ENCODE measurements around the gene ZFY.

DNA sequence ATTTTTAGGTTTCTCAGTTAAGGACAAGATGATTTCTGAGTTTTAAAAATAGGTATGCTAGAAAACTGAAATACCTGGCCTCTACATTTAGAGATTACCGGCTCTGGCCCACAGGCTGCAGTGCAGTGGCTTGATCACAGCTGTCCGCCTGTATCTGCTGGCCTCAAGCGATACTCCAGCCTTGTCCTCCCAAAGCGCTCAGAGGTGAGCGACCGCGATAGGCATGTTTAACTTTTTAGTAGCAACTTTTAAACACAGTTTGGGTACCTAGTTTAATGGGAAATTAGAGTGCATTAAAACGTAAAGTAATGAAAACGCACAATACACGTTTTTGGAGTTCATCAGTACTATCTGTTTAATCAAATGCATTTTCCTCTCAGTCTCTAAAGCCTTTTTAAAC, 1.1 kb upstream of the ZFY start:
- no peak for TF ChIP-seq SP1 (IDR thresholded peaks at IDR 0.05)
- no peak for TF ChIP-seq BHLHE40 (IDR thresholded peaks at IDR 0.05; ENCODE audit: borderline replicate concordance)
- TF ChIP-seq TARDBP (IDR thresholded peaks at IDR 0.05) = no peak
- TF ChIP-seq CTBP1 (IDR thresholded peaks at IDR 0.05; ENCODE audit: borderline replicate concordance) = no peak
- no peak for TF ChIP-seq FOXK2 (IDR thresholded peaks at IDR 0.05)
- TF ChIP-seq FOXM1 (IDR thresholded peaks at IDR 0.05; ENCODE audit: borderline replicate concordance) = no peak
- TF ChIP-seq HDGF (IDR thresholded peaks at IDR 0.05; ENCODE audit: borderline replicate concordance) = no peak
- TF ChIP-seq SUZ12 (IDR thresholded peaks at IDR 0.05) = no peak
- TF ChIP-seq, protein P1, sequence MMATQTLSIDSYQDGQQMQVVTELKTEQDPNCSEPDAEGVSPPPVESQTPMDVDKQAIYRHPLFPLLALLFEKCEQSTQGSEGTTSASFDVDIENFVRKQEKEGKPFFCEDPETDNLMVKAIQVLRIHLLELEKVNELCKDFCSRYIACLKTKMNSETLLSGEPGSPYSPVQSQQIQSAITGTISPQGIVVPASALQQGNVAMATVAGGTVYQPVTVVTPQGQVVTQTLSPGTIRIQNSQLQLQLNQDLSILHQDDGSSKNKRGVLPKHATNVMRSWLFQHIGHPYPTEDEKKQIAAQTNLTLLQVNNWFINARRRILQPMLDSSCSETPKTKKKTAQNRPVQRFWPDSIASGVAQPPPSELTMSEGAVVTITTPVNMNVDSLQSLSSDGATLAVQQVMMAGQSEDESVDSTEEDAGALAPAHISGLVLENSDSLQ (IDR thresholded peaks at IDR 0.05) = no peak
- no peak for TF ChIP-seq L3MBTL2 (conservative IDR thresholded peaks at IDR 0.05)

Measured in HEK293T (cell line).